K562 (cell line): Measurements from ENCODE around the gene FASLG. TPM values are rescaled to one million over a fixed set of nuclear protein-coding genes. Genes with fewer than 3 reads are reported as not detected.

Source experiments
- ATAC-seq: fragments of 200-7000 bp; cut with Tn5 transposase; 3 replicates; pipeline ENCODE4 v1.9.1; 2020; ENCODE audit warnings: moderate library complexity
- BruUV-seq: library from RNA; stranded (reverse); fragments of 400-500 nt; replicated peaks from 2 replicates; lab custom pipeline; 2021; lab: Mats Ljungman, UMichigan
- CTCF ChIA-PET: fragments of 300-600 bp; formaldehyde crosslinking; extraction: SDS; loops from one replicate; lab custom pipeline; 2021; ENCODE audit warnings: low intra/inter-chr PET ratio; lab: Yijun Ruan, JAX
- POLR2A ChIA-PET: fragments of 300-600, 350-650 bp; sonication (Branson Sonifier 250); formaldehyde crosslinking; extraction: SDS; loops from one replicate; lab custom pipeline; 2021; ENCODE audit warnings: antibody characterized with exemption, inconsistent platforms; lab: Yijun Ruan, JAX
- DNase-seq, 4 experiments: peaks; one replicate each; pipeline versions ENCODE4 v3.0.0 to v3.0.0-alpha.2; 2011 to 2018; ENCODE audit warnings: low spot score in 3 of 4, mixed read lengths in 3 of 4; ENCODE audit errors: extremely low read depth in 1 of 4
- FAIRE-seq: peaks from 2 replicates; lab custom pipeline; 2011; peaks lifted over from hg19 to GRCh38; lab: Jason Lieb, UNC
- H2AFZ ChIP-seq: 2 replicates; pipeline ENCODE4 v1.6.0; 2011; ENCODE audit warnings: low read depth, low read length, control low read depth, inconsistent platforms
- H3K27ac ChIP-seq: fragments of 200-600 bp; 3 replicates; pipeline ENCODE4 v1.8.0; 2011; ENCODE audit warnings: low read depth, mild to moderate bottlenecking, control low read depth, inconsistent platforms, low read length, moderate library complexity, mixed read lengths; ENCODE audit errors: extremely low read depth
- H3K27me3 ChIP-seq, 2 experiments: fragments of 300-600 bp in 1 of 2; 2 replicates in 1 of 2; 3 replicates in 1 of 2; pipeline versions ENCODE4 v1.6.0 to v1.8.0; 2011; ENCODE audit warnings: inconsistent platforms in 2 of 2, low read length in 2 of 2, mild to moderate bottlenecking in 1 of 2, mixed read lengths in 1 of 2, moderate library complexity in 1 of 2; ENCODE audit not compliant: control insufficient read depth in 2 of 2, insufficient read depth in 2 of 2
- H3K36me3 ChIP-seq: fragments of 300-600 bp; 3 replicates; pipeline ENCODE4 v1.8.0; 2011; ENCODE audit warnings: mild to moderate bottlenecking, low read length, inconsistent platforms; ENCODE audit not compliant: control insufficient read depth, insufficient read depth
- H3K4me1 ChIP-seq, 2 experiments: fragments of 200-600 bp in 1 of 2; replicated peaks in 1 of 2; 2 replicates in 1 of 2; 3 replicates in 1 of 2; pipeline versions ENCODE4 v1.5.1 to v1.8.0; 2011; ENCODE audit warnings: inconsistent platforms in 2 of 2, low read length in 2 of 2, mild to moderate bottlenecking in 1 of 2, mixed read lengths in 1 of 2, moderate library complexity in 1 of 2; ENCODE audit not compliant: control insufficient read depth in 2 of 2, insufficient read depth in 2 of 2
- H3K4me2 ChIP-seq: 2 replicates; pipeline ENCODE4 v1.6.1; 2011; ENCODE audit warnings: low read length, control low read depth, inconsistent platforms, mixed read lengths; ENCODE audit not compliant: insufficient read depth
- H3K4me3 ChIP-seq: fragments of 200-600 bp; sonication (generic), shearing (Covaris generic); 2 replicates; pipeline ENCODE4 v1.5.1; 2016; ENCODE audit warnings: control low read depth, inconsistent platforms
- H3K79me2 ChIP-seq: fragments of 200-600 bp; 3 replicates; pipeline ENCODE4 v1.8.0; 2011; ENCODE audit warnings: low read length, inconsistent platforms; ENCODE audit not compliant: control insufficient read depth, insufficient read depth
- H3K9ac ChIP-seq, 2 experiments: 2 replicates each; pipeline versions ENCODE4 v1.6.0 to v1.6.1; 2011; ENCODE audit warnings: low read depth in 2 of 2, low read length in 2 of 2, control low read depth in 1 of 2, inconsistent platforms in 1 of 2, mild to moderate bottlenecking in 1 of 2, mixed read lengths in 1 of 2; ENCODE audit not compliant: insufficient read depth in 1 of 2
- H3K9me1 ChIP-seq: one replicate; pipeline ENCODE4 v1.6.0; 2011; ENCODE audit warnings: inconsistent platforms, mild to moderate bottlenecking, low read length, moderate library complexity; ENCODE audit not compliant: control insufficient read depth, insufficient read depth
- H3K9me3 ChIP-seq: replicated peaks from 2 replicates; pipeline ENCODE4 v1.5.1; 2011; ENCODE audit warnings: low read depth, low read length, inconsistent platforms; ENCODE audit not compliant: control insufficient read depth, insufficient read depth
- H4K20me1 ChIP-seq: replicated peaks from 2 replicates; pipeline ENCODE4 v1.6.1; 2011; ENCODE audit warnings: low read length, inconsistent platforms, mixed read lengths; ENCODE audit not compliant: control insufficient read depth, insufficient read depth
- FIP1L1 ChIP-seq: fragments of 200-400 bp; formaldehyde crosslinking; IDR thresholded peaks from 2 replicates; pipeline ENCODE4 v1.6.1; 2018; ENCODE audit warnings: mild to moderate bottlenecking, low read depth, low read length; ENCODE audit not compliant: poor library complexity, severe bottlenecking
- KDM1A ChIP-seq, 2 experiments: fragments of 450-650 bp; IDR thresholded peaks; 2 replicates each; pipeline ENCODE4 v1.6.1; 2016; ENCODE audit warnings: mild to moderate bottlenecking in 2 of 2
- KLF6 ChIP-seq: fragments of 250-450 bp; sonication (Bioruptor Pico); IDR thresholded peaks from 2 replicates; pipeline ENCODE4 v1.4.0; 2020; ENCODE audit warnings: mild to moderate bottlenecking, moderate library complexity, borderline replicate concordance
- PATZ1 ChIP-seq: fragments of 250-450 bp; sonication (Bioruptor Pico); IDR thresholded peaks from 2 replicates; pipeline ENCODE4 v1.5.0; 2020; ENCODE audit warnings: mild to moderate bottlenecking, borderline replicate concordance
- SNIP1 ChIP-seq: fragments of 450-650 bp; IDR thresholded peaks from 2 replicates; pipeline ENCODE4 v1.7.1; 2017; ENCODE audit warnings: low read depth, mild to moderate bottlenecking
- ZKSCAN3 ChIP-seq: fragments of 250-450 bp; sonication (Bioruptor Pico); IDR thresholded peaks from 2 replicates; pipeline ENCODE4 v1.4.0; 2020
- ZNF274 ChIP-seq: IDR thresholded peaks from 2 replicates; pipeline ENCODE4 v1.6.1; 2011; ENCODE audit warnings: low read depth, mild to moderate bottlenecking, low read length, moderate library complexity, borderline replicate concordance
- ZNF764 ChIP-seq: fragments of 250-450 bp; sonication (Bioruptor Pico); IDR thresholded peaks from 2 replicates; pipeline ENCODE4 v1.4.0; 2020; ENCODE audit warnings: low read depth, mild to moderate bottlenecking, moderate library complexity
- WGBS: fragments of 100-300 bp; shearing (Covaris generic); methylation state at CpG from one replicate; pipeline ENCODE4 v1.1.6; 2016; ENCODE audit warnings: low coverage, mixed read lengths; ENCODE audit not compliant: insufficient coverage; ENCODE audit errors: missing lambda C conversion rate; 5-methylcytosine and 5-hydroxymethylcytosine counted together
- in situ Hi-C: fragments of 300-500 bp; cut with MboI; formaldehyde crosslinking; loops from 4 replicates; pipeline ENCODE4 v1.15.0; 2018; ENCODE audit warnings: inconsistent platforms, mixed read lengths
- intact Hi-C: fragments of 100-400 bp; cut with micrococcal nuclease; formaldehyde crosslinking; loops from 2 replicates; pipeline ENCODE4 v1.14.2; 2022
- polyA plus RNA-seq, 8 experiments: library from polyadenylated mRNA; depleted of rRNA in 4 of 8; stranded (reverse) in 5 of 8; unstranded in 3 of 8; fragments of >200 nt; fragmentation: Nextera tagmentation in 2 of 8; fragmentation: Illumina TruSeq in 1 of 8; extraction: Ambion mirVana in 2 of 8; extraction: Trizol in 1 of 8; gene quantifications; 2 replicates each; pipeline versions ENCODE4 v1.2.1 to v1.2.3, GENCODE V29; 2011 to 2014; ENCODE audit warnings: inconsistent platforms in 1 of 8, missing spikeins in 1 of 8
- total RNA-seq, 7 experiments: library from RNA; depleted of rRNA in 6 of 7; stranded (reverse); fragments of >200 nt in 6 of 7; fragmentation: Illumina TruSeq in 2 of 7; extraction: Trizol in 2 of 7; gene quantifications; 2 replicates each; pipeline versions ENCODE4 v1.2.1 to v1.2.3, GENCODE V29; 2011 to 2021; ENCODE audit warnings: low replicate concordance in 1 of 7
- TF ChIP-seq, protein P1 (sequence below), 3 experiments: IDR thresholded peaks in 2 of 3; conservative IDR thresholded peaks in 1 of 3; 2 replicates each; pipeline ENCODE4 v1.5.1; 2011 to 2012; ENCODE audit warnings: low read length in 3 of 3, mild to moderate bottlenecking in 3 of 3, control low read depth in 2 of 3, improper control_type of control experiment in 1 of 3, inconsistent platforms in 1 of 3, low read depth in 1 of 3, mixed read lengths in 1 of 3, moderate library complexity in 1 of 3; ENCODE audit not compliant: insufficient read depth in 2 of 3
- TF ChIP-seq, protein P2 (sequence below): fragments of 150-350 bp; conservative IDR thresholded peaks from 2 replicates; pipeline ENCODE4 v1.6.1; 2014; ENCODE audit warnings: low read length

FASLG gene
- total and polyA plus RNA-seq, 9 of the 15 experiments (the other 6 are each of a cell fraction or from before 2014, with no cell fraction given): not detected

GRCh38 chr1:172623748-172624147 lies 35.2 kb upstream of the FASLG start:
- no peaks in the 10 kb centered on the region for H4K20me1 ChIP-seq
- H3K4me3 ChIP-seq: no peak overlapping the region
- no peak overlapping the region for H2AFZ ChIP-seq
- no peak for DNase-seq
- H3K27ac ChIP-seq: no peak overlapping the region
- H3K4me2 ChIP-seq: no peak overlapping the region
- H3K9me1 ChIP-seq: no peaks in the 10 kb centered on the region
- no peak overlapping the region for H3K9ac ChIP-seq
- BruUV-seq: no TSS peak
- H3K4me1 ChIP-seq: no peaks in the 10 kb centered on the region
- TF ChIP-seq, protein P1, sequence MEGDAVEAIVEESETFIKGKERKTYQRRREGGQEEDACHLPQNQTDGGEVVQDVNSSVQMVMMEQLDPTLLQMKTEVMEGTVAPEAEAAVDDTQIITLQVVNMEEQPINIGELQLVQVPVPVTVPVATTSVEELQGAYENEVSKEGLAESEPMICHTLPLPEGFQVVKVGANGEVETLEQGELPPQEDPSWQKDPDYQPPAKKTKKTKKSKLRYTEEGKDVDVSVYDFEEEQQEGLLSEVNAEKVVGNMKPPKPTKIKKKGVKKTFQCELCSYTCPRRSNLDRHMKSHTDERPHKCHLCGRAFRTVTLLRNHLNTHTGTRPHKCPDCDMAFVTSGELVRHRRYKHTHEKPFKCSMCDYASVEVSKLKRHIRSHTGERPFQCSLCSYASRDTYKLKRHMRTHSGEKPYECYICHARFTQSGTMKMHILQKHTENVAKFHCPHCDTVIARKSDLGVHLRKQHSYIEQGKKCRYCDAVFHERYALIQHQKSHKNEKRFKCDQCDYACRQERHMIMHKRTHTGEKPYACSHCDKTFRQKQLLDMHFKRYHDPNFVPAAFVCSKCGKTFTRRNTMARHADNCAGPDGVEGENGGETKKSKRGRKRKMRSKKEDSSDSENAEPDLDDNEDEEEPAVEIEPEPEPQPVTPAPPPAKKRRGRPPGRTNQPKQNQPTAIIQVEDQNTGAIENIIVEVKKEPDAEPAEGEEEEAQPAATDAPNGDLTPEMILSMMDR (IDR thresholded peaks at IDR 0.05 in 2 of 3, conservative IDR thresholded peaks at IDR 0.05 in 1 of 3; ENCODE audit: insufficient read depth in 2 of 3, low read depth in 1 of 3, low read length in 3 of 3): no peak
- TF ChIP-seq PATZ1 (CRISPR knock-in tag): no peak
- TF ChIP-seq, protein P2, sequence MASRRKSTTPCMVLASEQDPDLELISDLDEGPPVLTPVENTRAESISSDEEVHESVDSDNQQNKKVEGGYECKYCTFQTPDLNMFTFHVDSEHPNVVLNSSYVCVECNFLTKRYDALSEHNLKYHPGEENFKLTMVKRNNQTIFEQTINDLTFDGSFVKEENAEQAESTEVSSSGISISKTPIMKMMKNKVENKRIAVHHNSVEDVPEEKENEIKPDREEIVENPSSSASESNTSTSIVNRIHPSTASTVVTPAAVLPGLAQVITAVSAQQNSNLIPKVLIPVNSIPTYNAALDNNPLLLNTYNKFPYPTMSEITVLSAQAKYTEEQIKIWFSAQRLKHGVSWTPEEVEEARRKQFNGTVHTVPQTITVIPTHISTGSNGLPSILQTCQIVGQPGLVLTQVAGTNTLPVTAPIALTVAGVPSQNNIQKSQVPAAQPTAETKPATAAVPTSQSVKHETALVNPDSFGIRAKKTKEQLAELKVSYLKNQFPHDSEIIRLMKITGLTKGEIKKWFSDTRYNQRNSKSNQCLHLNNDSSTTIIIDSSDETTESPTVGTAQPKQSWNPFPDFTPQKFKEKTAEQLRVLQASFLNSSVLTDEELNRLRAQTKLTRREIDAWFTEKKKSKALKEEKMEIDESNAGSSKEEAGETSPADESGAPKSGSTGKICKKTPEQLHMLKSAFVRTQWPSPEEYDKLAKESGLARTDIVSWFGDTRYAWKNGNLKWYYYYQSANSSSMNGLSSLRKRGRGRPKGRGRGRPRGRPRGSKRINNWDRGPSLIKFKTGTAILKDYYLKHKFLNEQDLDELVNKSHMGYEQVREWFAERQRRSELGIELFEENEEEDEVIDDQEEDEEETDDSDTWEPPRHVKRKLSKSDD: no peak
- no peak for TF ChIP-seq ZNF764 (CRISPR knock-in tag)
- TF ChIP-seq KLF6 (CRISPR knock-in tag): no peak
- TF ChIP-seq KDM1A (IDR thresholded peaks at IDR 0.05): no peak
- TF ChIP-seq SNIP1: no peak
- TF ChIP-seq ZNF274: no peak
- no peak for TF ChIP-seq FIP1L1
- no peak for TF ChIP-seq ZKSCAN3 (CRISPR knock-in tag)
- POLR2A ChIA-PET: no interaction called here
- 25% methylated on average over 3 of the region's 3 CpGs for WGBS
- in situ Hi-C loops: no loop called here
- intact Hi-C loops: no loop called here
- CTCF ChIA-PET: no interaction called here
- H3K36me3 ChIP-seq: no peaks in the 10 kb centered on the region
- no peaks in the 10 kb centered on the region for H3K27me3 ChIP-seq
- ATAC-seq: no peak
- H3K79me2 ChIP-seq: no peaks in the 10 kb centered on the region
- FAIRE-seq: no peak
- H3K9me3 ChIP-seq: peaks cover 5% of the 10 kb centered on the region
